ENCODE measurements around the gene TMEM131L.

GRCh38 chr4:153486281-153487151, 20.4 kb downstream of the TMEM131L start:
- no peak for TF ChIP-seq CTCF (IDR thresholded peaks at IDR 0.05)
- no peak for TF ChIP-seq ZFX (IDR thresholded peaks at IDR 0.05; ENCODE audit: borderline replicate concordance)
